HG02943 (cell line): Measurements from ENCODE around the gene CACNG3.

Source experiments
- ATAC-seq: cut with Tn5 transposase; IDR thresholded peaks from one replicate; pipeline ENCODE4 v1.9.1; 2021; ENCODE audit warnings: mild to moderate bottlenecking, low read depth, moderate library complexity; ENCODE audit not compliant: unreplicated experiment

The CACNG3 gene

GRCh38 chr16:24381470-24382118 lies 125.5 kb downstream of the CACNG3 start:
- no peak for ATAC-seq

- no peak for ATAC-seq
These were observed 126.8 kb downstream of the CACNG3 start for GRCh38 chr16:24382762-24383407.

- ATAC-seq = no peak
These were observed 138.2 kb downstream of the CACNG3 start for GRCh38 chr16:24394341-24394740.

GRCh38 chr16:24396350-24397271 lies 140.5 kb downstream of the CACNG3 start:
- ATAC-seq = no peak

- no peak for ATAC-seq
These were observed 152.9 kb downstream of the CACNG3 start for GRCh38 chr16:24409045-24409444.
